GM15510 (cell line): ENCODE measurements around the gene SGPL1.

Experiments used
- POLR2A ChIP-seq: IDR thresholded peaks from 3 replicates; pipeline ENCODE4 v1.6.1; 2011; ENCODE audit warnings: borderline replicate concordance; ENCODE audit not compliant: insufficient read length; ENCODE audit errors: extremely low read depth

SGPL1 gene

GRCh38 chr10:70893227-70894006 lies 77.7 kb downstream of the SGPL1 start:
- no peak for TF ChIP-seq POLR2A

GRCh38 chr10:70894416-70894815 lies 78.7 kb downstream of the SGPL1 start:
- no peak for TF ChIP-seq POLR2A

- TF ChIP-seq POLR2A: no peak
Observed at GRCh38 chr10:70896551-70896950, 80.8 kb downstream of the SGPL1 start.

GRCh38 chr10:70898687-70899086 lies 82.9 kb downstream of the SGPL1 start:
- TF ChIP-seq POLR2A: no peak

- TF ChIP-seq POLR2A: no peak
Observed at GRCh38 chr10:70899096-70899495, 83.3 kb downstream of the SGPL1 start.

GRCh38 chr10:70901276-70901878 lies 85.6 kb downstream of the SGPL1 start:
- TF ChIP-seq POLR2A: no peak

- TF ChIP-seq POLR2A: no peak
Observed at GRCh38 chr10:70902661-70903261, 87.0 kb downstream of the SGPL1 start.

GRCh38 chr10:70903262-70903921 lies 87.6 kb downstream of the SGPL1 start:
- no peak for TF ChIP-seq POLR2A

- TF ChIP-seq POLR2A: no peak
Observed at GRCh38 chr10:70905071-70906021, 89.6 kb downstream of the SGPL1 start.

- TF ChIP-seq POLR2A: no peak
Observed at GRCh38 chr10:70906031-70906783, 90.5 kb downstream of the SGPL1 start.

GRCh38 chr10:70906953-70907636 lies 91.3 kb downstream of the SGPL1 start:
- TF ChIP-seq POLR2A: no peak

GRCh38 chr10:70907637-70908405 lies 92.1 kb downstream of the SGPL1 start:
- no peak for TF ChIP-seq POLR2A
